ENCODE measurements around the gene AUNIP.

AUNIP gene

DNA sequence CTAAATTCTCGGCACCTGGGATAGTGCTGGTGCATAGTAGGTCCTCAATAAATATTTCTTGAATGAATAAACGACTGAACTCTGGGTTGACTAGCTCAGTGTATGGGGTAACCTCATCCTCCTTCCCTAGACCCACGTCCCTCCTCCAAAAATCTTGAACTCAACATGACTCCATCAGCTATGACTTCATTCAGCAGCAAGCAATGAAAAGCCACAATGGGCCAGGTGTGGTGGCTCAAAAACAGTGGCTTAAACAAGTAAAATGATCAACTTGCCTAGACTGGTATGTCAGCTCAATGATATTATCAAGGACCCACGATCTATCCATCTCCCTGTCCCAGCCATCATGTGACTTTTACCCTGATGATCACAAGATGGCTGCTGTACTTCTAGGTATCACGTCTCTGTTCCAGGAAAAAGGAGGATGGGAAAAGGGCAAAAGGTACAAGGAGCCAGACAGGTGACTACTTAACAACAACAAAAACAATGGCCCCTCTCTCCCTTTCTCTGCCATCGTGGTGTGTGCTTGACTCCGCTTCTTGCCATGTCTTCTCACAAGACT is 29.2 kb upstream of the AUNIP start:
- DNase-seq: no peak

DNA sequence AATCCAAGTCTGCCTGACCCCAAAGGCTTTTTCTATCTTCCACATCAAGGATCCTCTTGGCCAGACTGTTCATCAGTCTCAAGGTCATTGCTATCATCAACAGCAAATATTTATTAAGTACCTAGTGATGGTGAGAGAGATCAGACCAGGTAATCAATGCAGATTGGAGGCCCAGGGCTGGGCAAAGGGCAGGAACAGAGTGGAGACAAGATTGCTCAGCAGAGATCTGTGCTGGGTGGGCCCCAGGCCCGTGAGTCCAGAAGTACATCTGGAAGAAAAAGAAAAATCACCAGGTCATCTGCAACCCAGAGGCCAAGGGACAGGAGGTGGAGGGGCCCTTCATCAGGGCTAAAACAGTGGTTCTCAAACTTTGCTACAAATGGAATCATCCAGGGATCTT is 26.3 kb upstream of the AUNIP start:
- no peak for DNase-seq

DNA sequence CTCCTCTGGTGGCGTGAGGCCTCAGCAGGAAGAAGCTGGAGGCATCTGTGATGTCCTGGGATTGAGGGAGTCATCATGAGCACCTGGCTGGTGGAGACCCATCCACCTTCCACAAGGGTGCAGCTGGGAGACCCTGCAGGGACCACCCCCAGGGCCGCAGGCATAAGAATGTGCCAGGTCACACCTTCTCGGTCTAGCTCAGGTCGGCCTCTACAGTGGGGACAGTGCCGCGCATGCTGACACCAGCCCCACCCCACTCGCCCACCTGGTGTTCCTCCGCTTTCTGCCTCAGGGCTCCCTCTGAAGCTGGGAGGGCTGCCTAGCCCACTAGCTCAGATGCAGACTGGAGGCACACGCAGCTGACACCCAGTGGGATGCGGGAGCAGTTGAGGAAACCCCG is 22.0 kb upstream of the AUNIP start:
- DNase-seq: no peak

DNA sequence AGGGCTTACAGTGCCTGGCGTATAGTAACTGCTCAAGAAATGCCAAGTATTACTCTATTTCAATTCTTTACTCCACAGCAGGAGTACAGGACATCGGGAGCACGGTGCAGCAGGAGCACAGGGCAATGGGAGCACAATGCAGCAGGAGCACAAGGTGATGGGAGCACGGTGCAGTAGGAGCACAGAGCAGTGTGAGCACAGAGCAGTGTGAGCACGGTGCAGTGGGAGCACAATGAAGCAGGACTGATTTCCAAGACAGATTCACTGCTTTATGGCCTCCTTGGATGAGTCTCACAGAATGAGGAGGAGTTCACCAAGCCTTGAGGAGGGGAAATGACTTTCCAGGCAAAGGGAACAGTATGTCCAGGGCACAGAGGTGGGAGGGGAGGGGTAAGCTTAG is 21.3 kb upstream of the AUNIP start:
- no peak for DNase-seq

DNA sequence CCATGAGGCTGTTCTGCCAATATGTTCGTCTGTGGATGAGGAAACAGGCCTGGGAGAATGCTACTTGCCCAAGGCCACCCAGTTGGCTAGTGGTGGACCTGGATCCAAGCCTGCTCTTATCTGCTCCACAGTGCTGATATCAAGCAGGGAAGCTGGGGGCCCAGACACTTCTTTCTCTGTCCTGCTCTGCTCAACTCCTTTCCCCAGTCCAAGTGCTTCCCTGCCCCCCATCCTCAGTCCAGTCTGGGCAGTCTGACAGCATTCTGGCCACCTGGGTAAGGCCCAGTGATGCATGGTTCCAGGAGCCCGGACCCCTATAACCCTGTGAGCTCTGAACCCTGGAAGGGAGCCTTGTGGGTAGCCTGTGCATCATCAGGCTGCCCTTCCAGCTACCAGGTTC is 20.4 kb upstream of the AUNIP start:
- DNase-seq: no peak

DNA sequence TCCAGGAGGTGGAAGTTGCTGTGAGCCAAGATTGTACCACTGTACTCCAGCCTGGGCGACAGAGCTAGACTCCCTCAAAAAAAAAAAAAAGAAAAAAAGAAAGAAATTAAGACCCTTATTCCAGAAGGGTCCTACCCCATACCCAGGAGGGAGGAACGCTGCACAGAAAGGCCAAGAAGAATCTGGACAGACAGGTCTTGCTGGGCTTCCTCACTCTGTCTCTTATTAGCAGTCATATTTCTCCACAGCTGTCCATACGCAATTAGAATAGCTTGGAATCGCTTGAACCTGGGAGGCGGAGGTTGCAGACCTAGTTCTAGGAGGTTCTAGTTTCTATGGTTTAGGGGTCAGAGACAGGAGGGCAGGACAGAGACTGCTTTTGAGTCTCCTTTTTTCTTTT is 19.4 kb upstream of the AUNIP start:
- no peak for DNase-seq

DNA sequence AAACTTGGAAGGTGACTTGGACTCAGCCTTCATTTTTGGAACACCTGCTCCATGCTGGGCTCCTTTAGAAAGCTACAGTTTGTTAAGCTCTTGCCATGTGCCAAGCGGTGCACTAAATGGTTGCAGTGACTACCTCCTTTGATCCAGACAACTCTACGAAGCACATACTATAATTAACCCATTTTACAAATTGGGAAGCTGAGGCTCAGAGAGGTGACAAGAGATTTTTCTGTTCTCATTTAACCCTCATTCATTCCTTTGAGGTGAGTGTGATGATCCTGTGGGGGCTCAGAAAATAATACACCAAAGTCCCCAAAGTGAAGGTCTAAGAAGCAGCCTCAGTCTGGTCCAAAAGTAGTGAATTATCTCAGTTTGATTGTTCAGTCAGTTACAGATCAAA is 17.9 kb upstream of the AUNIP start:
- DNase-seq: no peak

DNA sequence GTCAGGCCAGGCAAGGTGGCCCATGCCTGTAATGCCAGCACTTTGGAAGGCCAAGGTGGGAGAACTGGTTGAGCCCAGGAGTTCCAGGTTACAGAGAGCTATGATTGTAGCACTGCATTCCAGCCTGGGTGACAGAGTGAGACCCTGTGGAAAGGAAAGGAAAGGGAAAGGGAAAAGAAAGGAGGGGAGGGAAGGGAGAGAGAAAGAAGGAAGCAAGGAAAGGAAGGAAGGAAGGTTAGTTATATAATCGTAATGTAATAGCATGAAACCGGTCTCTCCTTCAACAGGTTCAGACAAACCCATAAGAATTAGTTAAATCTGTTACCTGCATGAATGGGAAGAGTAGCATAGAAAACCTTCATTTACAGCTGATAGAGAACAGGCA is 17.4 kb upstream of the AUNIP start:
- DNase-seq: no peak

DNA sequence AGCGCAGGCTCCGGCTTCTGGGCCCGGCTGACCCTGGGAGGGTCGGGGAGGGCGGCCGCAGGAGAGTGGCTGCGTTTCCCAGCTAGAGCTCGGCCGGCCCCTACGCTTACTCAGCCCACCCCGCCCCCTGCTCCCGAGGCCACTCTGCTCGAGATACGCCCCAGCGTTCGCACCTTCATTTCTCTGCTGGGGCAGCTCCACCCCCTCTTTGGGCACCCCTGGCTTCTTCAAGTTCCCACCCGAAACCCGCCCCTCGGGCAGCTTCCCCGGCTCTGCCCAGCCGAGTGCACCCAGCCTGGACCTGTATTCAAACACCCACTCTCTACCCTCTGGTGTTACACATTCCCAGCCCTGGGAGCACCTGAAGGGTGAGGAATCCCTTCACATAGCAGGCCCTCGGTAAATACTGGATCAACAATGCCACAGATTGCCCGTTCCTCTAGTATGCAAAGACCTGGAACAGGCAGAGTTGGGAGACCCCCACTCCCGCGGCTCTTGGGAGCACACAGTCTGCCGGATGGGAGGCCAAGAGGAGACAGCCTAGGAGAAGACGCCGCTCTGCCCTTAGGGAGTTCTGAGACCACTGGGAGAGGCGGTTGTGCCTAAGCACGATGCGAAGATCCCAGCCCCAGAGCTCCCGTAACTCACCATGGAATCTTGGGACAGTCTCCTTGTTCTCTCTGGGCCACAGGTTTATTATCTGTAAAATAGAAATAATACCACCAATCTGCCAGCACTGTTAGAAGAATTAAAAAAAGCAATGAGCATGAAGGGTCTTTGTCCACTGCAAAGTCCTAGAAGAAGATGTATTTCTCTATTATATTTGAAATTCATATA is 16.8 kb upstream of the AUNIP start:
- peak; percentile 32 for DNase-seq

DNA sequence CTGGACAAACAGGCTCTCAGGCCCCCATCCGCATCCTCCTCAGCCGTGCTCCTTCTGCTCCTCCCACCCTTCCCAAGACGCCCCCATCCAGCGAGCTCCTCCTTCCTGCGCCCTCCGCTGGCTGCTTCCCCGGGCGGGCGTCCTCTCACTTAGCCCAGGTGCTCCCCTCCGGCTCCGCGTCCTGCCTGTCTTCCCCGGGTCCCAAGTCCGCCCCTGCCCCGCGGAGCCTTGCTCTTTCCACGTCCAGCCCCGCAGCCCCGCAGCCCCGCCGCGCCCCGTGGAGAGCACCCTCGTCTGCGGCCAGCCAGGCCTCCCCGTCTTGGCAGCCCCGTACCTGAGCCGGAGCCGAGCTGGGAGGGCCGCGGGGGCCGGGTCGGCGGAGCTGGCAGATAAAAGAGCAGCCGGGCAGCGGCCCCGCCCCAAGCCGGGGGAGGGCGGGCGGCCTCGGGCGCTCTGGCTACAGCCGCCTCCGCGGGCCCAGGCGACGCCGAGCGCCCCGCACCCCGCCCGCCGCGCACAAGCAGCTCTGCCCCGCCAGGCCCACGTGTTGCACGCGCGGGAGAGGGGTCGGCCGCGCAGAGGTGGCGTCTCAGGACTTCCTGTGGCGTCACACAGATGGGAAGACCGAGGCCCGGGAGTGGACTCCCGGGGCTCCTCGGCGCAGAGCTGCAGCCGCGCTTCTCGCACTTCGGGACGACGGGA is 16.0 kb upstream of the AUNIP start, which contains the start of gene PAQR7:
Gene PAQR7, minus strand, starts transcription at position 555 of the 702 bp plus-strand sequence. CDS start 11,869 bp downstream, outside the sequence.
- peak; percentile 56 for DNase-seq

DNA sequence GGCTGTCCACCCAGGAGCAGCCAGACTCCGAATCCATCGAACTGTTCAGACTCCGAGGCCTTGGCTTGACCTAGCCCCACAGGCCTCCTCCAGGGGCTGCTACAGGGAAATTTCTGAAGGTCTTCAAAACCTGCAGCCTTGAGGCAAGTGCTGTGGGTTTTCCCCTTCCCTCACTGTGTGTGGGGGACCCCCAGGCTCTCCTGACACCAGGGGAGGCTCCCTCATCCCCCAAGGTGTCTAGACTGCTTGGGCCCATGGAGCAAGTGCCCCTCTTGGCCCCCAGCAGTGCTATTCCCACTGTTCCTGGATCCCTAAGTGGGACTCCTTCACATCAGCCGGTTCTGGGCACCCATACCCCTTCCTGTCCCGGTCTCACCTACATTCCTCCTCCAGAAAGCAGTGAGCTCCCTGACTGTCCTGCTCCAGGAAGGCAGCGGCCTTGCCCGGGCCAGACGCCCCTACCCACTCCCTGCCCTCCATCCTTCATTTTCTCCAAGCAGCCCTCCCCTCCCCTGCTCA is 15.4 kb upstream of the AUNIP start:
- DNase-seq: no peak

DNA sequence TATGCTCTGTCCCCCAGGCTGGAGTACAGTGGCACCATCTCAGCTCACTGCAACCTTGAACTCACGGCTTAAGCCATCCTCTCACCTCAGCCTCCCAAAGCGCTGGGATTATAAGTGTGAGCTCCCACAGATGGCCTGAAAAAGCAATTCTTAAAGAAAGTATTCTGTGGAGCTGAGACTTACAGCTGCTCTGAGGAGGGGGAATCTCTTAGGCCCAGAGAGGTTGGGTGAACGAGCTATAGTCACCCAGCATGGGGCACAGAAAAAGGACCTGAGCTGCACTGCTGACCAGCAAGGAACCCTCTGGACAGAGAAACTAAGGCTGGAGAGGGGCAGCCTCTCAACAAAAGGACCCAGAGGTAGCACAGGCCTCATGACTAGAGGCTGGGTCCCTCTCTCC is 15.0 kb upstream of the AUNIP start:
- DNase-seq: no peak

DNA sequence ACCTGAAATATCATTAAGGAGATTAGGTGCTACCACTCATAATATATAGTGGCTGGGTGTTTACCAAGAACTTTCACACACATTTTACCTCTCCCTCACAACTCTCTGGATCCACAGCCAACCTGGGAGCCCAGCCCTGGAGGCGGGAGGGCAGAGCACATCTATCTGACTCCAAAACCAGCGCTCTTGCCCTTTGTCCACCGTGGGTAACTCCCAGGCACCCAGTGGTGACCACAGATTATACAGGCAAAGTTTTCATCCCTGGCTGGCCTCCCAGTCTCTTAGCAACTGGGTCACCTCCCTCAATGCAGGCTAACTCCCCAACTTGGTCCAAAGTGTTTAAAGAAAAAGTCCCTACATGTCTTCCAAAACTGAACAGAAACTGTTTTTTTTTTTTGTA is 13.9 kb upstream of the AUNIP start:
- no peak for DNase-seq

DNA sequence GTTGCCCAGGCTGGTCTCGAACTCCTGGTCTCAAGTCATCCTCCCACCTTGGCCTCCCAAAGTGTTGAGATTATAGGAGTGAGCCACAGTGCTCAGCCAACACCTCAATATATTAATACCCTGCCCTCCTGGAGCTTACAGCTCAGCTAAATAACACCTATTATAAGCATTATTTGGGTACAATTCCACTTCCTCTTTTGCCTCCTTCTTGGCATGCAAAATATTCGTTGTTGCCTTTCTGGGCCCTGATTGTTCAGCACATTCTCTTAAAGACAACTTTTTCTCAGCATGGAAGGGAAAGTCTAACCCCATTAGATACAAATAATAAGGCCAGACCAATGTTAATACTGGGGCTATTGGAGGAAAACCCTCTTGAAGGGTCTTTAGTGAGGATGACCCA is 13.5 kb upstream of the AUNIP start:
- DNase-seq: no peak

DNA sequence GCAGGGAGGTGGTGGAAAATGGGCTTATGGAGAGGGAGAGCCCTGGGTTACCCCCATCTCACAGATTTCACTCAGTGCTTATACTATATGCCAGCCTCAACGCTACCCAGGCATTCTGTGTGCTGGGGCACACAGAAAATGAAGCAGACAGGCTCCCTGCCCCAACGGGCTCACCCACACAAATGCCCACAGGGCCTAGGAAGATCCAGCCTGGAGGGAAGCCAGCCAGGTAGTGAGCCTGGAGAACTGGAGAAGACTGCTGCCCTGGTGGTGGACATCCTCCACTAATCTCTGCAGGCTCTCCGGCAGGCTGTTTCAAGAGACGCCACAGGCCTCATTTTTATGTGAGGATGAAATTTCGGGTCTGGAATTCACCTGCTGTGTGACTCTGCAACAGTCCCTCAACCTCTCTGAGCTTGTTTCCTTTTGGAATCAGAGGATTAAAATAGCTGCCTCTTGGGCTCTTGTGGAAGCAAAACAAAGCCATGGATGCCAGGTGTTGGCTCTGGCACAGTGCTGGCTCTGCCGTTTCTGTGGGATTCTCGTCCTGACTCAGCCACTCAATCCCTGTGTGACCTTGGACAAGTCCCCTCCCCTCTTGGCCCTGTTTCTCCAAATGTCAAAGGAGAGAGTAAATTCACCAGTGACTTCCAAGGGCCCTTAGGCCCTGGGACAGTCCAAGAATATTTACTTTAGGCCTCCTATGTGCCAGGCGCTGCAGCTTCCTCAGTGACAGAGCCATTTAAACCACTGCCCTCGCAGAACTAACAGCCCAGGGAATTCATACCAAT is 12.6 kb upstream of the AUNIP start:
- DNase-seq: no peak

DNA sequence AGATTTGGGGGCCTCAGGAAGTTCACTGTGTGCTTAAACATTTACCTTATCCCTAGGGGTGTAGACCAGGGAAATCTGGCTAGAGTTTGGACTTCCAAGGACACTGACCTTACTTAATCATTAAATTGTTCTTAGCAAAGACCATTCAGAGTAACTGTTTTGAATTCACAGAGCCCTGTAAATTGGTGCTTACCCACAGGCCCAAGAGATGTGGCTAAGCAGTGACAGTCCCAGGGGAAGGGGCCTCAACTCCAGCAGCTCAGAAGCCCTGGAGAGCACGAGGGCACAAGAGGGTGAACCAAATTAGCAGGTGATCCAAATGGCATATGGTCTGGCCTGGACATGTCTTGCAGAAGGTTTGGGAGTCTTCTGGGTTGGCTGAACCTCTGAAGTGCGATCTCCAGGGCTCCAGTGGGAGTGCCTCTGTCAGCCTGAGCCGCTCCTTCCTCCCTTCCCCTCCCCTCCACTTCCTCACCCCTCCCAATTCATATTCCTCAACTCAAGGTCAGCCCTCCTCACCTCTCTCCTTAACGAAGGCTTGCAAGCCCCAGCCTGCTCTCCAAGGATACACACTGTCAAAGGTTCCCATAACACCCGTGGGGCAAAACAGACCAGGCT is 11.9 kb upstream of the AUNIP start:
- DNase-seq: no peak

DNA sequence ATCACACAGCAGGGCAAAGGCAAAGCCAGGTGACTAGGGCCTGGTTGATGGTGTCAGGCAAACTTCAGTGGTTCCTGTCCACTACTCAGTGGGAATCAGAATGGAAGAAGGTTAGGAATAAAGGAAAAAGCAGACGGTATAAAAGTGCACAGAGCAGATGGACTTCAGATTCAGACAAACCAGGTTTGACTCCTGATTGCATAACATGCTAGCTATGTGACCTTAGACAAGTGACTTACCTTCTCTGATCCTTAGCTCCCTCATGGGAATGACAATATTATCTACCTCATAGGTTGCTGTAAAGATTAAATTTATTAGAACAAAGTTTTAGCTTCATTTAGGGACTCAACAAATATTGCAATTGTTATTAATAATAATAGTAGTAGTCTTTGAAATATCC is 11.4 kb upstream of the AUNIP start:
- DNase-seq: no peak

DNA sequence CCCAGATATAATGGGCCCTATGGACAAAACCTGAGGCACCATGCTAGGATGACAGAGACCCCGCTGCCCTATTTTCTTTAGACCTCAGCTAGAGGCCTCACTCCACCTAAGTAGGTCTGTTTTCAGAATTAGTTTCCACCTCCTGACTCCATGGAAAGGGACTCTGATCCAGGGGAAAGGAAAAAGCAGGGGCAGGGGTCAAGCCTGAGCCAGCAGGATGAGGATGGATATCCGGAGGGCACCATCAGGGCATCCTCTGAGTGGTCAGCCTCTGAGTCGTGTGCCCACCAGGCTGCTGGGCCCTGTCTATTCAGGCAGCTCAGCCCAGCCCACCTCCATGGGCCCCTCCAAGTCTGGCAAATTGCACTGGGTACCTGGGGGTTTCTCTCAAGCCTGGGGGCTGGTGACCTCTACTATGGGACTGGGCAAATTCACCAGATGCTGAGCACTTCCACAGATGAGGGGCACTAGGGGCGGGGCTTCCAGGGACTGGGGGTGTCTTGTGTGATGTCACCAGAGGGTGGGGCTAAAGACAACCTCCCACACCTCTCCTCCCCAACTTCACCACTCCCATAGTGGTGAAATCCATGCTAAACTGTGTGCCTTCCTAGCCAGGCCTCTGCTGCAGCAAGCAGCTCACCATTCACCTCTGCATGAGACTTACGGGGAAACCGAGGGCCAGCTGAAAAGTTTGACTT is 10.8 kb upstream of the AUNIP start:
- DNase-seq: no peak

DNA sequence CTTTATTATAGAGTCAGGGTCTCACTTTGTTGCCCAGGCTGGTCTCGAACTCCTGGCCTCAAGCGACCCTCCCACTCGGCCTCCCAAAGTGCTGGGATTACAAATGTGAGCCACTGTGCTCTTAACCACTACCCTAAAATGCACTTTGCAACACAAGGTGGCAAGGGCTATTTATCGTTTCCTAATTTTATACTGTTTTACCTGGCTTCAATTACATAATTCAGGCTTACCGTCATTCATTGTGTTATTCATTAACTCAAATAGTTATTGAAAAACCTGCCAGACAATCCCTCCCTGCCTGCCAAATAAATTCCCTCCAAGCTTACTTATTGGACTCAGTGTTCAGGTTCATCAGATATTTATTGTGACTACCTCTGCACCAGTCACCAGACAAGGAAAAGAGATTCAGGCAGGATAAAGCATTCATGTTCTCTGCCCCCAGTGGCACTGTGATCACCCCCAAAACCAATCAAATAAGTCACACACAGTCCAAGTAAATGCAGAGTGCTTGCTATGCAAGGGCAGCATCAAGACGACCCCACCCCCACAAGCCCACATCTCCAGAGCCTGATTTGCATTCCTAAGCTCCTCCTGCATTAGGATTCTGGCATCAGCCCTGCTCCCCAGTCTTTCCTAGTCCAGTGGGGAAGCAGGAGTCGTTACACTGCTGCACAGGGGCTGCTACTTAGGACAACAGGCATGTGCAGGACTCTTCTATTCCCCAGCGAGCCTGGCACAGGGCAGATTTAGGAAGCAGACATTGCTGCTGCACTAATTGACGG is 8.1 kb upstream of the AUNIP start:
- no peak for DNase-seq

DNA sequence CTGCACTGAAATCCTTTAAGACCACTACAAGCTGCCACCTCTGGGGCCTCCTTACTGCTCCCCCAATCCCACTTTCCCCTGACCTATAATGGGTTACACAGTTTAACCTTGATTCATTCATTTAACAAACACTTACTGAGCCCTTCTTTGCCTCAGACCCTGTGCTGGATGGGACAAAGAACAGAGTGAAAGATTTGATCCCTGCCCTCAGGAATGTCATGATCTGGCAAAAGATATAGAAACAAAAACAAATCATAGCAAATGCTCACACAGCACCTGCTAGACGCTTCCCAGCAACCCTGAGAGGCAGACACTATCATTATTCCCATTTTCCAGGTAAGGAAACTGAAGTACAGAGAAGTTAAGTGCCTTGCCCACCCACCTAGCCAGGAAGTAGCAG is 7.0 kb upstream of the AUNIP start:
- no peak for DNase-seq

DNA sequence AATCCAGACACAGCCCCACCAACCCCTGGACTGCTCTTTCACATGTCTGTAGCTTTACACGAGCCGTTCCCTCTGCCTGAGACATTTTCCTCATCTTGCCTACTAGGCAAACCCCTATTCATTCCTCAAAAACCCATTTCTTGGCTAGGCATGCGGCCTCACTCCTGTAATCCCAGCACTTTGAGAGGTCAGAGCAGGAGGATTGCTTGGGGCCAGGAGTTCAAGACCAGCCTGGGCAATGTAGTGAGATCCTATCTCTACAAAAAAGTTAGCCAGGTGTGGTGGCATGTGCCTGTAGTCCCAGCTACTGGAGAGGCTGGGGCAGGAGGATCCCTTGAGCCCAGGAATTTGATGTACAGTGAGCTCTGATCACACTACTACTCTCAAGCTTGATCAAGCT is 5.2 kb upstream of the AUNIP start:
- DNase-seq: no peak

Data from effector CD8-positive, alpha-beta T cell (primary cell).